ENCODE measurements around the gene F8A1.
"Not testable (repeated sequence)": the region's sequence is repeated elsewhere in the genome, so short reads cannot be mapped to it uniquely, and the experiment has no call there.

Gene F8A1

DNA sequence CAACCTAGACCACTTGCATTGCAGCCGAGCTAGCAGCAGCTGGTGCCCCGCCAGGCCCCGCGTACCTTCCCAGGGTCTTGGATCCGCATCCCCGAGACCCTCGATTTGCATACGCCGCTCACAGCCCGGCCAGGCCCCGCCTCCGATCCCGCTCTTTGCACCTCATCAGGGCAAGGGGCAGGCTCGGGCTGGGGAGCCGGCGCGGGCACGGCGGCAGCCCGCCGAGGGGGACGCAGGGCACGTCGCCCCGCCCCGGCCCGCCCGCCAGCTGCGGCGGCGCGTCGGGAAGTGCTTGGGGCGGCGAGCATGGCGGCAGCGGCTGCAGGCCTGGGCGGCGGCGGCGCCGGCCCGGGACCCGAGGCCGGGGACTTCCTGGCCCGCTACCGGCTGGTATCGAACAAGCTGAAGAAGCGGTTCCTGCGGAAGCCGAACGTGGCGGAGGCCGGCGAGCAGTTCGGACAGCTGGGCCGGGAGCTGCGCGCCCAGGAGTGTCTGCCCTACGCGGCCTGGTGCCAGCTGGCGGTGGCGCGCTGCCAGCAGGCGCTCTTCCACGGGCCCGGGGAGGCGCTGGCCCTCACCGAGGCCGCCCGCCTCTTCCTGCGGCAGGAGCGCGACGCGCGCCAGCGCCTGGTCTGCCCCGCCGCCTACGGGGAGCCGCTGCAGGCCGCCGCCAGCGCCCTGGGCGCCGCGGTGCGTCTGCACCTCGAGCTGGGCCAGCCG lies at the start of gene F8A1:
Gene F8A1, plus strand, starts transcription at position 287 of the 720 bp plus-strand sequence. Its CDS starts 20 bp downstream, at position 307.
- DNase-seq: peak; percentile 67

DNA sequence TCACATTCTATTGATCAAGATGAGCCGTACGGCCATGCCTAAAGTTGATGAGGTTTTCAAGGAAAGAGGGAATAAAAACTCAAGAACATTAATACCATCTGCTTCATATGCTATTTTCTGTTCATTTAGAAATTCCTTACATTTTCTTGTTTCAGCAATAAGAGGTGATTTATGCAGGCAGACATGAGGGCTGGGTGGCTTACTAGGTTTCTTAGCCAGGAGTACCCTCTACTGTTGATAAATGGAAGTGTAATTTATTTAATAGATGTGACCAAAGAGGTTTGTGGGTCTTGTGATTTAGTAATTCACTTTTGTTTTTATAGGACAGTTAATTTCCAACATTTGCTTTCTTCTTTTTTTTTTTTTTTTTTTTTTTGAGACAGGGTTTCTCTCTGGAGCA lies 45.3 kb upstream of the F8A1 start:
- DNase-seq: peak; percentile 2

DNA sequence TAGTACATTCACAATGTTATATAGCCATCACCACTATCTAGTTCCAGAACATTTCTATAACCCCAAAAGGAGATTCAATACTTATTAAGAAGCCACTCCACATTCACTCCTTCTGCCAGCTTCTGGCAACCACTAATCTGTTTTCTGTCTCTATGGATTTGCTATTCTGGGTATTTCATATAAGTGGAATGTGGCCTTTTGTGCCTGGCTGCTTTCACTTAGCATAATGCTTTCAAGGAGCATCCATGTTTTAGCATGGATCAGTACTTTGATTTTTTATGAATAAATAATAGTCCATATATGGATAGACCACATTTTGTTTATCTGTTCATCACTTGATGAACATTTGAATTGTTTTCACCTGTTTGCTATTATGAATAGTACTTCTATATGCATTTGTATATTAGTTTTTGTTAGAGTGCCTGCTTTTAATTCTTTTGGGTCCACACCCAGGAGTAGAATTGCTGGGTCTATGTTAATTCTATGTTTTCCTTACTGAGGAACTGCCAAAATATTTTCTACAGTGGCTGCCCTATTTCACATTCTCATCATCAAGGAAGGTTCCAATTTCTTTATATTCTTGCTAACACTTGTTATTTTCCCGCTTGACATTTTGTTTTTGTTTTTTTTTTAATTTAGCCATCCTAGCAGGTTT lies 35.1 kb upstream of the F8A1 start:
- DNase-seq: no peak

DNA sequence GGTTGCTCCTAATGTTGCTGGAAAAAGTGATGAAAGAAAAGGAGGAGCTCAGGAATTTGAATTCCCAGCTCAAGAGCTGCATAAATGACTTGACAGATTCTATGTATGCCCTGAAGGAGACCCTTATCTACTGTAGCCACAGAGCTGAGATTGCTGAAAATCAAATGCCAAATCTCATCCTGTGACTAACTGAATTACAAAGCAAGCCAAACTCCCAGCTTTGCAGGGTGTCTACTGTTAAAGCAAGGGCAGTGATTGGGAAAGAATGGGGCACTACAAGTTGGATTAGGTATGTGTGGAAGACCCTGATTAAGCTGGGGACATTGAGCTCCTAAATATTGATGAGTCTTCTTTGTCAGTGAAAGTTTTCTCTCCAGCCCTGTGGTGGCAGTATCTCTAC lies 30.9 kb upstream of the F8A1 start:
- no peak for DNase-seq

DNA sequence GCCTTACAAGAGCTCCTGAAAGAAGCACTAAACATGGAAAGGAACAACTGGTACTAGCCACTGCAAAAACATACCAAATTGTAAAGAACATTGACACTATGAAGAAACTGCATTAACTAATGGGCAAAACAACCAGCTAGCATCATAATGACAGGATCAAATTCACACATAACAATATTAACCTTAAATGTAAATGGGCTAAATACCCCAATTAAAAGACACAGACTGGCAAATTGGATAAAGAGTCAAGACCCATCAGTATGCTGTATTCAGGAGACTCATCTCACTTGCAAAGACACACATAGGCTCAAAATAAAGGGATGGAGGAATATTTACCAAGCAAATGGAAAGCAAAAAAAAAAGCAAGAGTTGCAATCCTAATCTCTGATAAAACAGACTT lies 17.6 kb upstream of the F8A1 start:
- not testable (repeated sequence) for DNase-seq

DNA sequence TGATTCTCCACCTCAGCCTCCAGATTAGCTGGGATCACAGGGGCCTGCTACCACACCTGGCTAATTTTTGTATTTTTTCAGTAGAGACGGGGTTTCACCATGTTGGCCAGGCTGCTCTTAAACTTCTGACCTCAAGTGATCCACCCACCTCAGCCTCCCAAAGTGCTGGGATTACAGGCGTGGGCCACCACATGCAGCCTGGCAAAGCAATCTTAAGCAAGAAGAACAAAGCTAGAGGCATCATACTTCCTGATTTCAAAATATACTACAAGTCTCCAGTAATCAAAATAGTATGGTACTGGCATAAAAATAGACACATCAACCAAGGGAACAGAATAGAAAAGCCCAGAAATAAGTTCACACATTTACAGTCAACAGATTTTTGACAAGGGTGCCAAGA lies 12.8 kb upstream of the F8A1 start:
- DNase-seq: no peak

DNA sequence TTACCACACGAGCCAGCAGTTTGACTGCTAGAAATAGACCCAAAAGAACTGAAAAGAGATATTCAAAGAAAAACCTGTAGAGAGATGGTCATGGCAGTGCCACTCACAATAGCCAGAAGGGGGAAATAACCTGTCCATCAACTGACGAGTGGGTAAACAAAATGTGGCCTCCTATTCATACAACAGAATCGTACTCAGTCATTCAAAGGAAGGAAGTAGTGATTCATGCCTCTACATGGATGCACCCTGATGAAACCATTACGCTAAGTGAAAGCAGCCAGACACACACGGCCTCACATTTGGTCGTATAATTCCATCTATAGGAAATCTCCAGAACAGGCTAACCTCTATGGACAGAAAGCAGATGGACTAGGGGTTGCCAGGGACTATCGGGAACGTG lies 2.1 kb upstream of the F8A1 start:
- DNase-seq: not testable (repeated sequence)

DNA sequence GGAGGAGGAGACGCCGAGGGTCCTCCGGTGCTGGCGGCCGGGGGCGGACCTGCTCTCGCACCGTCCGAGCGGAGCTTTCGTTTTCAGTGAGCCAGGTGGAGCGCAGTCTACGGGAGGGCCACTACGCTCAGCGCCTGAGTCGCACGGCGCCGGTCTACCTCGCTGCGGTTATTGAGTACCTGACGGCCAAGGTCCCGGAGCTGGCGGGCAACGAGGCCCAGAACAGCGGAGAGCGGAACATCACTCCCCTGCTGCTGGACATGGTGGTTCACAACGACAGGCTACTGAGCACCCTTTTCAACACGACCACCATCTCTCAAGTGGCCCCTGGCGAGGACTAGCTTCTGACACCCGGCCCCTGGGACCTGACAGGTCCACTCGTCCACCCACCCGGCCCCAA lies 1.1 kb upstream of the F8A1 start:
- not testable (repeated sequence) for DNase-seq

DNA sequence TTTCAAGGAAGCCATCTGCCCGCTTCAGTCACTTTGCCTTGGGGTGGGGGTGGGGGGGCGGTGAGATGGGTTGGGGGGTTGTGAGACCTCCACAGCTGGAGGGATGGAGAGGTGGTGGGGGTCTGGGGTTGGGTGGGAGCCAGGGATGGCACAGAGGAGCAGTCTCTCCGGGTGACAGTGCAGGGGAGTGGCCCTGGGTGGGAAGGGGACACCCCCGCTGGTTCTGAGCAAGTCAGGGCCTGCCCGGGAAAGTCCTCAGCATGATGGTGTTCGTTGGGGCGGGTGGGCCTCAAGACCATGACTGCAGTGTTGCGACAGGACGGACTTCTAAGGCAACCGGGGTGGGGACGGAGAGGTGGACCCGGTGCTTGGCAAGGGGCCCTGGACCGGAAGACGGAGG lies 606 bp upstream of the F8A1 start:
- peak; percentile 11 for DNase-seq

DNA sequence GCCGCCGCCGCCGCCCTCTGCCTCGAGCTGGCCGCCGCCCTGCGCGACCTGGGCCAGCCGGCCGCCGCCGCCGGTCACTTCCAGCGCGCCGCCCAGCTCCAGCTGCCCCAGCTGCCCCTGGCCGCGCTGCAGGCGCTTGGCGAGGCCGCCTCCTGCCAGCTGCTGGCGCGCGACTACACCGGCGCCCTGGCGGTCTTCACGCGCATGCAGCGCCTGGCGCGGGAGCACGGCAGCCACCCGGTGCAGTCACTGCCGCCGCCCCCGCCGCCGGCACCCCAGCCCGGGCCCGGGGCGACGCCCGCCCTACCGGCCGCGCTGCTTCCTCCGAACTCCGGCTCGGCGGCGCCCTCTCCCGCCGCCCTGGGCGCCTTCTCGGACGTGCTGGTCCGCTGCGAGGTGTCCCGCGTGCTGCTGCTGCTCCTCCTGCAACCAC lies 650 bp downstream of the F8A1 start:
- DNase-seq: not testable (repeated sequence)

DNA sequence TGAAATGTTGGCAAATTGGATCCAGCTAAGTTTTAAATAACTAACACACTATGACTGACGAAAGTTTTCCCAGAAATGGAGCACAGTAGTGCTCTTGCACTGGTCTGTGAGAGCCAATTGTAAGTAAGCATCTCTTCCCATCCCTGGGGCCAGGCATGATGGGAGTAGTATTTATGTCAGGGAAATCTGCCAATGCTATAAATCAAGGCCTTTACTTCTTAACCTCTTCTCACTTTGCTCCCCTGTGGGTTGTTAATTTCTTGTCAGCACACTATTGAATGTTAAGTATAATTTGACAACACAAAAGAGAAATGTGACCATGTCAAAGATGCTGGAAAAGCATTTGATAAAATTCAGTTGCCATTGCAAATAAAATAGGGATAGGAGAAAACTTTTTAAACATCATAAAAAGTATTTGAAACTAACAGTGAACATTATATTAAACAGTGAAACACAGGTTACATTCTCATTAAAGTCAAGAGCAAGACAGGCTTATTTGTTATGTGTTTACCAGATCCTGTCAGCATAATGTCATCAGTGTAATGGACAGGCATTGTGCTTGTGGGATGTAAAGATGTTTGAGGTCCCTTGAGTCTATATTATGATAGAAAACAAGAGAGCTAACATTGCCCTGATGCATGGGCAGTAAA lies 5.0 kb downstream of the F8A1 start:
- no peak for DNase-seq

DNA sequence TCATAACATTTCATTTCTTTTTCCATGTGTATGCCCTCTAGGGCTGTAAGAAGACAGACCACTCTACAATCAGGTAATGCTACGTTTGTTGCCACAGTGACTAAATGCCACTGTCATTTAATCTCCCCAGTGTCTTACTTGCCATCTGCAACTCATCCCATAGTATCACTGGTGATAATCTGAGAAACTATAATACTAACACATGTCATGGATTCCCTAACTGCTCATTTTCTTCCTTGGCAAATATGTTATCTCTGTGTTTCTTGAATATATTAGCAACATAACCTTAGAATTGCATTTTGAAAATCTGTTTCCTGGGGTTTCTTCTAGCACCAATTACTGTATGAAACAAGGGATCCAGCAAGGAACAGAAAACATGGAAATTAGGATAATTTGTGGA lies 6.1 kb downstream of the F8A1 start:
- DNase-seq: no peak

DNA sequence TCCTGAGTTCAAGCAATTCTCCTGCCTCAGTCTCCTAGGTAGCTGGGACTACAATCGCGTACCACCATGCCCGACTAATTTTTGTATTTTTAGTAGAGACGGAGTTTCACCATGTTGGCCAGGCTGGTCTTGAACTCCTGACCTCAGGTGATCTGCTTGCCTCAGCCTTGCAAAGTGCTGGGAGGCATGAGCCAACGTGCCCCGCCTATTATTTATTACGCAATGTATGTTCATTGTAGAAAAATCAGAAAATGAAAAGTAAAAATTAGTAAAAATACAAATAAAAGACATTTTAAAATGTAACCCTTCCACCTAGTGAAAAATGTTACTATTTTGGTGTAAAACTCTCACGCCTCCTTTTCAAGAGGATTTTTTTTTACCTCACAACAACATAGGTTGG lies 14.2 kb downstream of the F8A1 start:
- no peak for DNase-seq

DNA sequence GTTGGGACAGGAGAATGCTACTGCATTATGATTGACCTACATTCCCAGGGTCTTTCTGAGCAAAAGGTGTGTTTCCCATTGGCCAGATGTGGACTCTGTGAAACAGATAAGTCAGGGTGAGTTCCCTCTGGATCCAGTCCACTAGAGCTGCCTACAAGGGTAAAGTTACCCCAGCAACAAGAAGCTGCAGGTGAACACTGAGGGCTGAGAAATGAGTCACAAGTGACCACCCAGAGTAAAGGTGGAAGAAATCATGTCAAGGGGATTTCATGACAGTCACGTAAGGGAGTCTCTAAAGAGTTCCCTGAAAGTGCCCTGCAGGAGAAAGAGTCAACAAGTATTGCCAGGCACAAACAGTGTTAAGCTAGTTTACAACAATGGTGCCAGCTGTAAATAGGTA lies 16.3 kb downstream of the F8A1 start:
- DNase-seq: no peak

DNA sequence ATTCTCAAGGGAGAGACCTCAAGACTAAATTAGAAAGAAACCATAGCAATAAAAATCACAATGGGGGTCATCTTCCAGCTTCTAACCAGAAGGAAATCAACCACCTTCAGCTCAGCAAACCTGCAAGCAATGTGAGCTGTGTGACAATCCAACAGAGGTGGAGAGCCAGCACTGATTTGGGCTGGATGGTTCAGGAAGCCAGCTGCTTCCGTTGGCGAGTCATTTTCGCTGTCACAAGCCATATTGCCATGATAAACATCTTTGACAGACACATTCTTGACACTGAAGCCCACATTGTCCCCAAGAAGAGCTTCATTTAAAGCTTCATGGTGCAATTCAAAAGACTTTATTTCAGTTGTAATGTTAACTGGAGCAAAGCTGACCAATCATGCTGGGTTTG lies 22.7 kb downstream of the F8A1 start:
- DNase-seq: no peak

DNA sequence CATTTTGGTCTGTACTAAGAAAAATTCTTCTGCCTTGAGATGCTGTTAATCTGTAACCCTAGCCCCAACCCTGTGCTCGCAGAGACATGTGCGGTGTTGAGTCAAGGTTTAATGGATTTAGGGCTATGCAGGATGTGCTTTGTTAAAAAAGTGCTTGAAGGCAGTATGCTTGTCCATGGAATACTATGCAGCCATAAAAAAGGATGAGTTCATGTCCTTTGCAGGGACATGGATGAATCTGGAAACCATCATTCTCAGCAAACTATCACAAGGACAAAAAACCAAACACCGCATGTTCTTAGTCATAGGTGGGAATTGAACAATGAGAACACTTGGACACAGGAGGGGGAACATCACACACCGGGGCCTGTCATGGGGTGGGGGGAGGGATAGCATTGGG lies 23.9 kb downstream of the F8A1 start:
- DNase-seq: not testable (repeated sequence)

DNA sequence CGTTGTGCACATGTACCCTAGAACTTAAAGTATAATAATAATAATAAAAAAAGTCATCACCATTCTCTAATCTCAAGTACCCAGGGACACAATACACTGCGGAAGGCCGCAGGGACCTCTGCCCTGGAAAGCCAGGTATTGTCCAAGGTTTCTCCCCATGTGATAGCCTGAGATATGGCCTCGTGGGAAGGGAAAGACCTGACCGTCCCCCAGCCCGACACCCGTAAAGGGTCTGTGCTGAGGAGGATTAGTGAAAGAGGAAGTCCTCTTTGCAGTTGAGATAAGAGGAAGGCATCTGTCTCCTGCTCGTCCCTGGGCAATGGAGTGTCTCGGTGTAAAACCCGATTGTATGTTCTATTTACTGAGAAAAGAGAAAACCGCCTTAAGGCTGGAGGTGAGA lies 24.4 kb downstream of the F8A1 start:
- not testable (repeated sequence) for DNase-seq

DNA sequence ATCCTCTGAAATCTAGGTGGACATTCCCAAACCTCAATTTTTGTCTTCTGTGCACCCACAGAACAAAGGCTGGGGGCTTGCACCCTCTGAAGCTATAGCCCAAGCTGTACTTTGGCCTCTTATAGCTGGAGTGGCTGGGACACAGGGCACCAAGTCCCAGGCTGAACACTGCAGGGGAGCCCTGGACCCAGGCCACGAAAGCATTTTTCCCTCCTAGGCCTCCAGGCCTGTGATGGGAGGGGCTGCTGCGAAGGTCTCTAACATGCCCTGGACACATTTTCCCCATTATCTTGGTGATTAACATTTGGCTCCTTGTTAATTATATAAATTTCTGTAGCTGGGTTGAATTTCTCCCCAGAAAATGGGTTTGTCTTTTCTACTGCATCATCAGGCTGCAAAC lies 27.9 kb downstream of the F8A1 start:
- DNase-seq: no peak

DNA sequence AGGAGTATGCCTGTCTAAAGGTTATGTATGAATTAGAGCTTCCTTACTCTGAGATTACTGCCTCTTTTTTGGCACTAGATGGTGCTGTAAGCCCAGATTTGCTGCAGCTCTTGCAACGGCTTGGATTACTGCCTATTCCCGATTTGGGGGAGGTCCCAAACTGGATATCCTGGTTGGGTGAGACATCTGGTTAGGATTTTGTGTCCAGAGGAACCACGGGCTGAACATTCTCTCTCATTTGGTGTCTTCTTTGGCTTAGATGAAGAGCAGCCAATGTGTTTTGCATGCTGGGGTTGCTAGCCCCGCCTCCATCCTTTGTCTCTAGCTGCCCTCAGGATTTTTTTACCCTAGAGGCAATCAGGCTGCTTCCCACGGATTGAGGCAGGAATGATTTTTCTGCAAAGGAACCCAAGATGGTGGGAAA lies 31.9 kb downstream of the F8A1 start:
- peak; percentile 14 for DNase-seq

DNA sequence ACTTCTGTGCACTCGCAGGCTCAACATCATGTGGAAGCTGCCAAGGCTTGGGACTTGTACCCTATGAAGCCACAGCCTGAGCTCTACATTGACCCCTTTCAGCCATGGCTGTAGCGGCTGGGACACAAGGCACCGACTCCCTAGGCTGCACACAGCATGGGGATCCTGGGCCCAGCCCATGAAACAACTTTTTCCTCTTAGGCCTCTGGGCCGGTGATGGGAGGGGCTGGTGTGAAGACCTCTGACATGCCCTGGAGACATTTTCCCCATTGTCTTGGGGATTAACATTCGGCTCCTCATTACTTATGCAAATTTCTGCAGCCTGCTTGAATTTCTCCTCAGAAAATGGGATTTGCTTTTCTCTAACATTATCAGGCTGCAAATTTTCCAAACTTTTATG lies 38.6 kb downstream of the F8A1 start:
- not testable (repeated sequence) for DNase-seq
